Medulla oblongata (tissue), 1 donor: ENCODE data around the gene SPATA3.

Experiments used
- DNase-seq: peaks from one replicate; pipeline ENCODE4 v3.0.0-alpha.2; 2015; ENCODE audit errors: extremely low spot score

SPATA3 gene

GRCh38 chr2:231028889-231029288 is 33.0 kb downstream of the SPATA3 start:
- DNase-seq = no peak

- no peak for DNase-seq
Measured at GRCh38 chr2:231029563-231029962, 33.6 kb downstream of the SPATA3 start.

- DNase-seq = no peak
Measured at GRCh38 chr2:231030725-231031124, 34.8 kb downstream of the SPATA3 start.

- no peak for DNase-seq
Measured at GRCh38 chr2:231032575-231033140, 36.7 kb downstream of the SPATA3 start.

GRCh38 chr2:231033147-231034132 is 37.5 kb downstream of the SPATA3 start:
- DNase-seq = no peak

- no peak for DNase-seq
Measured at GRCh38 chr2:231034291-231034882, 38.5 kb downstream of the SPATA3 start.

- no peak for DNase-seq
Measured at GRCh38 chr2:231036131-231036530, 40.2 kb downstream of the SPATA3 start.

GRCh38 chr2:231036578-231037106 is 40.7 kb downstream of the SPATA3 start:
- no peak for DNase-seq

- no peak for DNase-seq
Measured at GRCh38 chr2:231037202-231037730, 41.3 kb downstream of the SPATA3 start, which contains the start of gene C2orf72. C2orf72 (plus strand) TSS chr2:231037523; CDS start chr2:231037566, 43 bp downstream.

GRCh38 chr2:231037731-231038482 is 42.0 kb downstream of the SPATA3 start:
- DNase-seq = peak; percentile 54

- no peak for DNase-seq
Measured at GRCh38 chr2:231038483-231039293, 42.8 kb downstream of the SPATA3 start.

- no peak for DNase-seq
Measured at GRCh38 chr2:231039294-231039664, 43.4 kb downstream of the SPATA3 start.

GRCh38 chr2:231039821-231040364 is 44.0 kb downstream of the SPATA3 start:
- DNase-seq = no peak

GRCh38 chr2:231041061-231041689 is 45.3 kb downstream of the SPATA3 start:
- no peak for DNase-seq

- DNase-seq = no peak
Measured at GRCh38 chr2:231043796-231044195, 47.9 kb downstream of the SPATA3 start.

GRCh38 chr2:231046916-231047273 is 51.0 kb downstream of the SPATA3 start:
- no peak for DNase-seq

- DNase-seq = peak; percentile 92
Measured at GRCh38 chr2:231047274-231047922, 51.5 kb downstream of the SPATA3 start.

- DNase-seq = peak; percentile 48
Measured at GRCh38 chr2:231047923-231048915, 52.3 kb downstream of the SPATA3 start.
